Measurements from ENCODE around the gene LRRN3.

LRRN3 gene

GRCh38 chr7:111059833-111060232 is 31.1 kb upstream of the LRRN3 start:
- no peak overlapping the region for H2AFZ ChIP-seq (ENCODE audit: low read length)
- no peak for DNase-seq
- H3K9me2 ChIP-seq (replicated peaks; ENCODE audit: insufficient read depth, low read length), result no peaks in the 10 kb centered on the region

DNA sequence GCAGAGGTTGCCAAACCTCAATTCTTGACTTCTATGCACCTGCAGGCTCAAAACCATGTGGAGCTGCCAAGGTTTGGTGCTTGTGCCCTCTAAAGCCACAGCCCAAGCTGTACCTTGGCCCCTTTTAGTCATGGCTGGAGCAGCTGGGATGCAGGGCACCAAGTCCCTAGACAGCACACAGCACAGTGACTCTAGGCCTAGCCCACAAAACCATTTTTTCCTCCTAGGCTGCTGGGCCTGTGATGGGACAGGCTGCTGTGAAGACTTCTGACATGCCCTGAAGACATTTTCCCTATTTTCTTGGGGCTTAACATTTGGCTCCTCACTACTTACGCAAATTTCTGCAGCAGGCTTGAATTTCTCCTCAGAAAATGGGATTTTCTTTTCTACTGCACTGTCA is 27.8 kb upstream of the LRRN3 start:
- H3K27me3 ChIP-seq (replicated peaks; ENCODE audit: insufficient read depth, low read length), result no peaks in the 10 kb centered on the region
- no peaks in the 10 kb centered on the region for H4K20me1 ChIP-seq (ENCODE audit: insufficient read depth, low read length)
- no peak for DNase-seq
- H3F3A ChIP-seq (ENCODE audit: insufficient read depth, low read length), result no peaks in the 10 kb centered on the region
- no peak overlapping the region for H3K9ac ChIP-seq (ENCODE audit: low read length)
- H3K9me2 ChIP-seq (replicated peaks; ENCODE audit: insufficient read depth, low read length), result no peaks in the 10 kb centered on the region
- no peaks in the 10 kb centered on the region for H3K9me3 ChIP-seq (replicated peaks; ENCODE audit: insufficient read depth, low read length)
- H3K4me3 ChIP-seq (ENCODE audit: low read length), result no peak overlapping the region
- H3K4me2 ChIP-seq (ENCODE audit: low read depth, low read length), result no peak overlapping the region
- H3K79me2 ChIP-seq (ENCODE audit: low read length), result no peaks in the 10 kb centered on the region
- H3K27ac ChIP-seq (ENCODE audit: low read length), result no peak overlapping the region
- no peak for TF ChIP-seq EZH2phosphoT487 (IDR thresholded peaks at IDR 0.05; ENCODE audit: low read length)
- TF ChIP-seq CTCF (IDR thresholded peaks at IDR 0.05; ENCODE audit: low read length), result no peak
- TF ChIP-seq EZH2 (optimal IDR thresholded peaks at IDR 0.05; ENCODE audit: low read depth, low read length), result no peak
- no peaks in the 10 kb centered on the region for H3K4me1 ChIP-seq (ENCODE audit: low read length)
- H2AFZ ChIP-seq (ENCODE audit: low read length), result no peak overlapping the region
- no peaks in the 10 kb centered on the region for H3K36me3 ChIP-seq (replicated peaks; ENCODE audit: insufficient read depth, low read length)

More at GRCh38 chr7:111059833-111060232, 31.1 kb upstream of the LRRN3 start:
- Histone ChIP-seq H3K4me2 (ENCODE audit: low read depth, low read length) (no peak overlapping the region), H3K36me3 (replicated peaks; ENCODE audit: insufficient read depth, low read length) (no peaks in the 10 kb centered on the region), H3K9me3 (replicated peaks; ENCODE audit: insufficient read depth, low read length) (no peaks in the 10 kb centered on the region), H3K79me2 (ENCODE audit: low read length) (no peaks in the 10 kb centered on the region), H3K9ac (ENCODE audit: low read length) (no peak overlapping the region), H3K27ac (ENCODE audit: low read length) (no peak overlapping the region), H4K20me1 (ENCODE audit: insufficient read depth, low read length) (no peaks in the 10 kb centered on the region), H3K4me3 (ENCODE audit: low read length) (no peak overlapping the region), H3K27me3 (replicated peaks; ENCODE audit: insufficient read depth, low read length) (no peaks in the 10 kb centered on the region), H3K4me1 (ENCODE audit: low read length) (no peaks in the 10 kb centered on the region), H3F3A (ENCODE audit: insufficient read depth, low read length) (no peaks in the 10 kb centered on the region)
- no peak for TF ChIP-seq CTCF (IDR thresholded peaks at IDR 0.05; ENCODE audit: low read length)
- no peak for TF ChIP-seq EZH2phosphoT487 (IDR thresholded peaks at IDR 0.05; ENCODE audit: low read length)
- no peak for TF ChIP-seq EZH2 (optimal IDR thresholded peaks at IDR 0.05; ENCODE audit: low read depth, low read length)

DNA sequence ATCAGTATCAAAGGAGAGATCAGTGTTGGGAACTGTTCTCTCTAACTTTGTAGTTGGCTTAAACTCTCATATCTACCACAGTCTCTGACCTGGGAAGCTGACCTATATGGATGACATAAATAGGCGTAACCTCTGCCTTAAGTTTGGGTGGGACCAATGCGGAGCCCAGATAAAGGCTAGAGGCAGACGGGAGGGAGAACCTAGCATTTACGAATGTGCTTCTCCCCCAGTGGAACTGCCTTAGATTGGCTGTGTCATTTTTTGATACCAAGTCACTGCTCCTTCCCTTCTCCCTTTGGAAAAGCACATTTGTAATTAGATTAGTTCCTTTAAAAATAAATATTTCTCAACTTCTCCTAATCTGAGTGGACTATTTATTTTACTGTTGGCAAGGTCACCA is 23.7 kb upstream of the LRRN3 start:
- Histone ChIP-seq H3F3A (ENCODE audit: insufficient read depth, low read length) (no peaks in the 10 kb centered on the region), H3K4me1 (ENCODE audit: low read length) (peaks cover 7% of the 10 kb centered on the region), H3K36me3 (replicated peaks; ENCODE audit: insufficient read depth, low read length) (no peaks in the 10 kb centered on the region), H3K9me3 (replicated peaks; ENCODE audit: insufficient read depth, low read length) (no peaks in the 10 kb centered on the region), H3K4me3 (ENCODE audit: low read length) (no peak overlapping the region), H3K79me2 (ENCODE audit: low read length) (no peaks in the 10 kb centered on the region), H3K27me3 (replicated peaks; ENCODE audit: insufficient read depth, low read length) (no peaks in the 10 kb centered on the region), H3K27ac (ENCODE audit: low read length) (no peak overlapping the region), H3K9me2 (replicated peaks; ENCODE audit: insufficient read depth, low read length) (no peaks in the 10 kb centered on the region), H2AFZ (ENCODE audit: low read length) (no peak overlapping the region), H3K4me2 (ENCODE audit: low read depth, low read length) (no peak overlapping the region), H4K20me1 (ENCODE audit: insufficient read depth, low read length) (no peaks in the 10 kb centered on the region), H3K9ac (ENCODE audit: low read length) (no peak overlapping the region)
- no peak for TF ChIP-seq CTCF (IDR thresholded peaks at IDR 0.05; ENCODE audit: low read length)
- TF ChIP-seq EZH2phosphoT487 (IDR thresholded peaks at IDR 0.05; ENCODE audit: low read length), result no peak
- TF ChIP-seq EZH2 (optimal IDR thresholded peaks at IDR 0.05; ENCODE audit: low read depth, low read length), result no peak
- DNase-seq, result no peak
